SK-N-MC (cell line): ENCODE results near the gene CPEB2.

Experiments
- EZH2 ChIP-seq: fragments of 200-600 bp; sonication (generic); IDR thresholded peaks from one replicate; pipeline ENCODE4 v1.6.1; 2017; ENCODE audit warnings: antibody characterized with exemption
- POLR2AphosphoS5 ChIP-seq: IDR thresholded peaks from 2 replicates; pipeline ENCODE4 v1.6.1; 2012; ENCODE audit warnings: mild to moderate bottlenecking, low read depth, low read length, borderline replicate concordance

DNA sequence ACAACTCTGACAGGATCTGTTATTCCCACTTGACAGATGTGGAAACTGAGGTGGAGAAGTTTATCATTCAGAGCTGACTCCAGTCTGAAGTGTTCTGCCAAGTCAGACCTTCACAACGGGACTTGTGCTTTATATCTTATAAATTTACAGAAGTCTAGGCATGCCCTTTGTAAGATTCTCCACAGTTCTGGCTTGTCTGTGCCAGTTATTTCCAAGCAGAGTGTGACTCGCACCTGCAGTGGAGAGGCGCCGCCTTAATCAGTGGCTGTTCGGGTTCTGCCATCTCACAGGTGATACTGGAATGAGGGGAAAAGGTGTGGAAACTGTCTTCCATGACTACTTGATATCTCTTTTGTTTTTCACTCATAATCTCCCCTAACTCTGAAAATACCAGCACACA is 63.2 kb downstream of the CPEB2 start:
- TF ChIP-seq POLR2AphosphoS5 (no peak), EZH2 (no peak)
